Stimulated activated naive CD8-positive, alpha-beta T cell treated with anti-CD3 and anti-CD28 coated beads, Interleukin-15, Interleukin-2, amounts not matched to agents 100 U/mL and 50 U/mL, for 24 hours (primary cell): Measurements from ENCODE around the gene BPIFB3.
"Not testable (repeated sequence)": the region's sequence is repeated elsewhere in the genome, so short reads cannot be mapped to it uniquely, and the experiment has no call there.

Experiments used
- ATAC-seq: fragments of 150-1000 bp; cut with Tn5 transposase; one replicate; pipeline ENCODE4 v1.10.0; 2021
- DNase-seq: peaks from one replicate; pipeline ENCODE4 v3.0.0; 2021

The BPIFB3 gene

GRCh38 chr20:33028875-33029274 is 24.8 kb upstream of the BPIFB3 start:
- ATAC-seq (no peak), DNase-seq (no peak)

GRCh38 chr20:33030076-33030475 is 23.6 kb upstream of the BPIFB3 start:
- no peak for ATAC-seq
- DNase-seq: no peak

GRCh38 chr20:33030569-33030968 is 23.1 kb upstream of the BPIFB3 start:
- ATAC-seq (no peak), DNase-seq (no peak)

GRCh38 chr20:33031531-33031930 is 22.2 kb upstream of the BPIFB3 start, which contains the start of gene BPIFB6:
Gene BPIFB6 (plus strand): TSS chr20:33031648. CDS start chr20:33031648, 0 bp downstream.
- DNase-seq (no peak), ATAC-seq (no peak)

- ATAC-seq: no peak
Measured at GRCh38 chr20:33032555-33032954, 21.1 kb upstream of the BPIFB3 start.

GRCh38 chr20:33033381-33033780 is 20.3 kb upstream of the BPIFB3 start:
- ATAC-seq: no peak
- no peak for DNase-seq

More at GRCh38 chr20:33032555-33032954, 21.1 kb upstream of the BPIFB3 start:
- DNase-seq: no peak

GRCh38 chr20:33034115-33034514 is 19.6 kb upstream of the BPIFB3 start:
- no peak for DNase-seq
- no peak for ATAC-seq

- ATAC-seq (no peak), DNase-seq (no peak)
Measured at GRCh38 chr20:33034901-33035492, 18.7 kb upstream of the BPIFB3 start.

GRCh38 chr20:33037456-33037855 is 16.2 kb upstream of the BPIFB3 start:
- DNase-seq: no peak
- no peak for ATAC-seq

- ATAC-seq (no peak), DNase-seq (no peak)
Measured at GRCh38 chr20:33038243-33038642, 15.5 kb upstream of the BPIFB3 start.

GRCh38 chr20:33042430-33042829 is 11.3 kb upstream of the BPIFB3 start:
- DNase-seq: no peak
- ATAC-seq: no peak

- DNase-seq: no peak
- no peak for ATAC-seq
Measured at GRCh38 chr20:33042983-33043730, 10.5 kb upstream of the BPIFB3 start.

- DNase-seq: no peak
- no peak for ATAC-seq
Measured at GRCh38 chr20:33043731-33044181, 9.9 kb upstream of the BPIFB3 start.

GRCh38 chr20:33045129-33045721 is 8.5 kb upstream of the BPIFB3 start:
- ATAC-seq, DNase-seq: not testable (repeated sequence)

- DNase-seq (no peak), ATAC-seq (no peak)
Measured at GRCh38 chr20:33046412-33046811, 7.3 kb upstream of the BPIFB3 start.

- DNase-seq (no peak), ATAC-seq (no peak)
Measured at GRCh38 chr20:33051333-33051732, 2.4 kb upstream of the BPIFB3 start.

- no peak for ATAC-seq
- no peak for DNase-seq
Measured at GRCh38 chr20:33054381-33054780, 678 bp downstream of the BPIFB3 start.

- DNase-seq (no peak), ATAC-seq (no peak)
Measured at GRCh38 chr20:33054791-33055190, 1.1 kb downstream of the BPIFB3 start.

- ATAC-seq (no peak), DNase-seq (no peak)
Measured at GRCh38 chr20:33059136-33059535, 5.4 kb downstream of the BPIFB3 start.

GRCh38 chr20:33059741-33060390 is 6.2 kb downstream of the BPIFB3 start:
- no peak for DNase-seq

GRCh38 chr20:33061658-33062028 is 7.9 kb downstream of the BPIFB3 start:
- no peak for DNase-seq
- no peak for ATAC-seq

More at GRCh38 chr20:33059741-33060390, 6.2 kb downstream of the BPIFB3 start:
- ATAC-seq: no peak

GRCh38 chr20:33062105-33062824 is 8.6 kb downstream of the BPIFB3 start:
- ATAC-seq (no peak), DNase-seq (no peak)
